HCT116 (cell line): Measurements from ENCODE around the gene SYMPK. TPM values are rescaled to one million over a fixed set of nuclear protein-coding genes. Genes with fewer than 3 reads are reported as not detected.
A peak's percentile ranks its signal among the peaks of the same experiment; 100 is the strongest.

Experiments used
- ATAC-seq: fragments of 200-7000 bp; cut with Tn5 transposase; 2 replicates; pipeline ENCODE4 v1.9.1; 2020; ENCODE audit warnings: mild to moderate bottlenecking, moderate library complexity
- BruUV-seq: library from RNA; stranded (reverse); fragments of 400-500 nt; replicated peaks from 2 replicates; lab custom pipeline; 2021; lab: Mats Ljungman, UMichigan
- CTCF ChIA-PET: fragments of 300-600 bp; sonication (Branson Sonifier 250); formaldehyde crosslinking; loops from one replicate; lab custom pipeline; 2021; ENCODE audit warnings: antibody characterized with exemption; lab: Charles Lee
- POLR2A ChIA-PET: fragments of 300-600, 350-600 bp; sonication (Branson Sonifier 250); formaldehyde crosslinking; loops from one replicate; lab custom pipeline; 2021; ENCODE audit warnings: antibody characterized with exemption; lab: Charles Lee
- RAD21 ChIA-PET, 2 experiments: fragments of 300-600 bp; sonication (Branson Sonifier 250); formaldehyde crosslinking; loops; one replicate each; lab custom pipeline; 2023; ENCODE audit warnings: low total read pairs in 2 of 2; ENCODE audit not compliant: uncharacterized antibody in 2 of 2, unreplicated experiment in 2 of 2, low non-redundant PET in 1 of 2; lab: Charles Lee
- DNase-seq: peaks from one replicate; pipeline ENCODE4 v3.0.0-alpha.2; 2010; ENCODE audit warnings: low read depth, low spot score
- H2AFZ ChIP-seq: fragments of 200-600 bp; shearing (Covaris generic), sonication (generic); 2 replicates; pipeline ENCODE4 v1.6.1; 2017; ENCODE audit warnings: low read depth, mixed run types, mixed read lengths, antibody characterized with exemption, low read length; ENCODE audit not compliant: poor library complexity, severe bottlenecking
- H3K27ac ChIP-seq: 2 replicates; pipeline ENCODE4 v1.5.1; 2012; ENCODE audit warnings: low read depth, low read length
- H3K27me3 ChIP-seq: fragments of 200-600 bp; sonication (generic); 2 replicates; pipeline ENCODE4 v1.6.1; 2016; ENCODE audit warnings: mixed run types, low read length, mixed read lengths; ENCODE audit not compliant: insufficient read depth
- H3K36me3 ChIP-seq, 2 experiments: fragments of 200-500 bp in 1 of 2; fragments of 200-600 bp in 1 of 2; sonication (Bioruptor generic) in 1 of 2; sonication (generic) in 1 of 2; 2 replicates each; pipeline versions ENCODE4 v1.5.1 to v1.6.1; 2014 to 2016; ENCODE audit warnings: low read length in 2 of 2, inconsistent platforms in 1 of 2, mixed read lengths in 1 of 2, mixed run types in 1 of 2; ENCODE audit not compliant: insufficient read depth in 2 of 2, control insufficient read depth in 1 of 2
- H3K4me1 ChIP-seq, 2 experiments: fragments of 200-600 bp in 1 of 2; sonication (generic) in 1 of 2; 2 replicates each; pipeline versions ENCODE4 v1.5.1 to v1.6.1; 2012 to 2017; ENCODE audit warnings: low read length in 2 of 2, inconsistent platforms in 1 of 2, mild to moderate bottlenecking in 1 of 2, mixed read lengths in 1 of 2, mixed run types in 1 of 2, moderate library complexity in 1 of 2; ENCODE audit not compliant: insufficient read depth in 2 of 2, control insufficient read depth in 1 of 2
- H3K4me2 ChIP-seq: fragments of 200-600 bp; sonication (generic); 2 replicates; pipeline ENCODE4 v1.6.1; 2017; ENCODE audit warnings: mixed run types, low read length, mixed read lengths
- H3K4me3 ChIP-seq, 2 experiments: fragments of 200-600 bp in 1 of 2; sonication (generic) in 1 of 2; replicated peaks in 1 of 2; 2 replicates each; pipeline ENCODE4 v1.5.1; 2011 to 2016; ENCODE audit warnings: low read length in 2 of 2, control low read depth in 1 of 2, low read depth in 1 of 2, mild to moderate bottlenecking in 1 of 2, mixed read lengths in 1 of 2, mixed run types in 1 of 2
- H3K79me2 ChIP-seq: fragments of 200-600 bp; sonication (generic); 2 replicates; pipeline ENCODE4 v1.6.1; 2017; ENCODE audit warnings: mild to moderate bottlenecking, mixed run types, low read length, moderate library complexity, mixed read lengths; ENCODE audit not compliant: insufficient read depth
- H3K9ac ChIP-seq: fragments of 200-600 bp; sonication (generic); 2 replicates; pipeline ENCODE4 v1.6.1; 2016; ENCODE audit warnings: low read length, mixed read lengths
- H3K9me2 ChIP-seq: fragments of 200-600 bp; sonication (generic), shearing (Covaris generic); 2 replicates; pipeline ENCODE4 v1.6.1; 2017; ENCODE audit warnings: mixed run types, mild to moderate bottlenecking, moderate library complexity; ENCODE audit not compliant: insufficient read depth
- H3K9me3 ChIP-seq, 2 experiments: fragments of 200-500 bp in 1 of 2; fragments of 200-600 bp in 1 of 2; sonication (Bioruptor generic) in 1 of 2; sonication (generic) in 1 of 2; 2 replicates each; pipeline ENCODE4 v1.6.1; 2014 to 2017; ENCODE audit warnings: low read length in 2 of 2, mixed read lengths in 2 of 2, inconsistent platforms in 1 of 2, low read depth in 1 of 2, mild to moderate bottlenecking in 1 of 2, mixed run types in 1 of 2, moderate library complexity in 1 of 2; ENCODE audit not compliant: control insufficient read depth in 1 of 2, insufficient read depth in 1 of 2
- H4K20me1 ChIP-seq: fragments of 200-600 bp; sonication (generic), shearing (Covaris generic); 2 replicates; pipeline ENCODE4 v1.6.1; 2017; ENCODE audit warnings: mixed run types, mild to moderate bottlenecking, moderate library complexity; ENCODE audit not compliant: insufficient read depth
- EGR1 ChIP-seq: IDR thresholded peaks from 2 replicates; pipeline ENCODE4 v1.6.1; 2012; ENCODE audit warnings: low read depth
- EZH2 ChIP-seq: fragments of 200-600 bp; sonication (generic); IDR thresholded peaks from 2 replicates; pipeline ENCODE4 v1.6.1; 2017; ENCODE audit warnings: antibody characterized with exemption, mixed run types
- FOSL1 ChIP-seq: IDR thresholded peaks from 2 replicates; pipeline ENCODE4 v1.6.1; 2012; ENCODE audit warnings: low read depth
- POLR2AphosphoS5 ChIP-seq: IDR thresholded peaks from 2 replicates; pipeline ENCODE4 v1.6.1; 2011; ENCODE audit warnings: mild to moderate bottlenecking, low read depth, low read length, moderate library complexity
- SP1 ChIP-seq: IDR thresholded peaks from 2 replicates; pipeline ENCODE4 v1.6.1; 2012; ENCODE audit warnings: low read depth
- intact Hi-C: fragments of 100-400 bp; cut with micrococcal nuclease; formaldehyde crosslinking; loops from 2 replicates; pipeline ENCODE4 v1.10.0; 2022
- total RNA-seq: library from RNA; stranded (reverse); gene quantifications from one replicate; pipeline ENCODE4 v1.2.1, GENCODE V29; 2021; ENCODE audit not compliant: unreplicated experiment
- TF ChIP-seq, protein P1 (sequence below): IDR thresholded peaks from 2 replicates; pipeline ENCODE4 v1.6.1; 2012

Gene SYMPK
- total RNA-seq, 1 experiment from 2014 or later, result 117 TPM

DNA sequence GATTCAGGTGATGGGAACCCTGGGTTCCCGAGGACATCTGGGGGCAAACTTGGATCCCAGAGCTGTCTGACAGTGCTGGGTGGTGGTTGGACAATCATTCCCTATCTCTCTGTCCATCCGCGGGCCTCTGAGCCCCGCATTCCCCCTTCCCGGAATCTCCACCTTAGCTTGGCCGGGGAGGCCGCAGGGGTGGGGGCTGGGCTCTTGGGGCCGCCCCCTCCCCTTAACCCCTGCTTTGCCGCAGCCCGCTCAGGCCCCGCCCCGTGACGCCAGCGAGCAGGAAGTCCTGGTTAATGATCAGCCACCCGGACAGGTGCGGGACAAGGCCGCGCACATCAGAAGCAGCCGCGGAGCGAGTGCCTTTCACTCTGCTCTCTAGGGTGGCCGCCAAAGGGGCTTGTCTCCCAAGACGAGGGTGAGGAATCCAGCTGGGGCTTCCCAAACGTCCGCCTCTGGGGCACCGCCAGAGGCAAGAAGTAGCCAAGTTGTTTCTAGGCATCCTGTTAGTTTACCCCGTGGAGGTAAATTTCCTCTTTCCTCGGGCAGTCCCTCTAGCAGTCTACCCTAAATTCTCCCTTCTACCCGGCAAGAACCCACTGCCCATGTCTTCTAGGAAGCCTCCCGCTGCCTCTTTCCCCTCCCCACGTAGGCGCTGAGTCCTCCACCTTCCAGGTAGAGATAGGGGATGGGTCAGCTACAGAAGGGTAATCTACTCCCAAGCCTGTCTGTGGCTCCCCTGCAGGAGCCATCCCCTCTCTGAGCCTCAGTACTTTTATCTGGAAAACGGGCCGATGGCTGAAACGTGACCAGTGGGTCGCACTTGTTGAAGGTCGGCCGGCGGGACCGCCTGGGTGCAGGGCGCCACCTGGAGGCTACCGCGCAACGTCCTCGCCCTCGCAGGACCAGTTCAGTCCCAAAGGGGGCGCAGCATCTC is 20.0 kb upstream of the SYMPK start (continued):
- TF ChIP-seq, protein P1, sequence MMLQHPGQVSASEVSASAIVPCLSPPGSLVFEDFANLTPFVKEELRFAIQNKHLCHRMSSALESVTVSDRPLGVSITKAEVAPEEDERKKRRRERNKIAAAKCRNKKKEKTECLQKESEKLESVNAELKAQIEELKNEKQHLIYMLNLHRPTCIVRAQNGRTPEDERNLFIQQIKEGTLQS, result no peak
- TF ChIP-seq SP1, result peak; percentile 68
- peak; percentile 75 for TF ChIP-seq POLR2AphosphoS5
- no peak for TF ChIP-seq EZH2

DNA sequence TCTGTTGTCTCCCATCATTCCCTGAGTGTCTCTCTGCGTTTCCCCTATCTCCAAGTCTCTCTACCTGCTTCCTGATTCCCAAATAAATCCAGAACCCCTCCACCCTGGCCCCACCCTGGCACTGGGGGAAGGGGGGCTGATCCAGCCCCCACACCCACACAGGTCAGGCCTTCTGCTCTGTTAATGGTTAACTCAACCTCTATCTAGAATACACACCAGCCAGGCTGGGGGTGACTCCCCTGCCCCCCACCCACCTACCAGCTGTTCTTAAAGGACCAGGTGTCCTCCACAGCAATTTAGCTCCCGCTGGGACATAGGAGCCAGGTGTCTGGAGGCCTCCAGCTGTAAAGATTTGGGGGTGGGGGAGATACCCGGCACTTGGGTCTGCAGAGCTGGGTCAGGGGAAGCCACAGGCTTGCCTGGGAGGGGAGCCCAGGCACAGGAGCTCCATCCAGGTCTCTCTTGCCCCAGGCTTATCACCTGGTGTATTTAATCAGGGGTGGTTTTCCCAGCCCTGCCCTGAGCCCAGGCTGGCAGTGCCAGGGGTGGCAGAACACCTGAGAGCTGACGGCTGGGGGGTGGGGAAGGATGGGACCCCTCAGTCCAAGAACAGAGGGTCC is 19.1 kb upstream of the SYMPK start:
- Histone ChIP-seq H3K79me2 (peaks cover 15% of the 10 kb centered on the region), H3K9me2 (no peaks in the 10 kb centered on the region), H3K4me2 (peak overlapping the region; percentile 96), H3K4me1 (peaks cover 27 to 57% of the 10 kb centered on the region in 2 experiments), H3K27me3 (no peaks in the 10 kb centered on the region), H2AFZ (no peak overlapping the region), H3K9ac (peak overlapping the region; percentile 57), H3K9me3 (no peaks in the 10 kb centered on the region), H3K4me3 (peak overlapping the region in 1 of 2 experiments; percentile 61; a peak in 2 of 4 replicates), H3K27ac (peak overlapping the region; percentile 68; the same call in 1 of the 2 replicates), H3K36me3 (no peaks in the 10 kb centered on the region), H4K20me1 (no peaks in the 10 kb centered on the region)
- ChIA-PET RAD21 (interaction anchor here in 1 of 2 experiments (0.8 to 1.0 kb wide), 2 partner anchors 18 to 19 kb away, joined by 4 read pairs; partner anchors contain the start of genes FOXA3 and SYMPK), CTCF (interaction anchor here (0.6 to 5.0 kb wide), 5 partner anchors 12 to 195 kb away, joined by 3 to 45 read pairs (median 15); partner anchors contain the start of genes FOXA3, SIX5 and SYMPK), POLR2A (interaction anchor here (0.6 to 3.3 kb wide), 2 partner anchors 18 to 899 kb away, joined by 3 to 24 read pairs; partner anchors contain the start of genes FOXA3 and SYMPK)
- no TSS peak for BruUV-seq
- ATAC-seq, result no peak
- DNase-seq, result no peak
- intact Hi-C loops, result no loop called here
- TF ChIP-seq FOSL1, result no peak
- TF ChIP-seq EGR1, result peak; percentile 57; the same call in 1 of the 2 replicates
- TF ChIP-seq, all 23 proteins: peak for 1
